Coronary artery (tissue), 2 donors: ENCODE measurements around the gene ZSWIM9.

ENCODE experiments used
- DNase-seq: peaks from one replicate; pipeline ENCODE4 v3.0.0-alpha.2; 2017; ENCODE audit warnings: low spot score
- H3K27ac ChIP-seq, 2 donors: fragments of 200-600 bp; sonication (generic); one replicate each; pipeline ENCODE4 v1.5.1; 2016 to 2019
- H3K4me3 ChIP-seq: fragments of 200-600 bp; sonication (generic); 2 replicates; pipeline ENCODE4 v1.5.1; 2016; ENCODE audit warnings: mild to moderate bottlenecking, moderate library complexity
- CTCF ChIP-seq: fragments of 200-600 bp; sonication (generic); IDR thresholded peaks from one replicate; pipeline ENCODE4 v1.5.1; 2019; ENCODE audit warnings: antibody characterized with exemption

ZSWIM9 gene

GRCh38 chr19:48186015-48186414 lies 15.5 kb downstream of the ZSWIM9 start:
- H3K27ac ChIP-seq: no peak overlapping the region
- DNase-seq: no peak
- no peak for TF ChIP-seq CTCF
- no peak overlapping the region for H3K4me3 ChIP-seq

GRCh38 chr19:48186541-48186991 lies 16.1 kb downstream of the ZSWIM9 start:
- DNase-seq: no peak
- Histone ChIP-seq H3K27ac (no peak overlapping the region), H3K4me3 (no peak overlapping the region)
- TF ChIP-seq CTCF: no peak

GRCh38 chr19:48190288-48190884 lies 19.9 kb downstream of the ZSWIM9 start:
- no peak for DNase-seq
- no peak for TF ChIP-seq CTCF
- no peak overlapping the region for H3K4me3 ChIP-seq
- H3K27ac ChIP-seq: no peak overlapping the region

GRCh38 chr19:48190885-48191284 lies 20.4 kb downstream of the ZSWIM9 start:
- no peak for DNase-seq
- Histone ChIP-seq H3K27ac (no peak overlapping the region), H3K4me3 (no peak overlapping the region)
- TF ChIP-seq CTCF: no peak

GRCh38 chr19:48192750-48193149 lies 22.3 kb downstream of the ZSWIM9 start:
- no peak for TF ChIP-seq CTCF
- DNase-seq: no peak
- Histone ChIP-seq H3K4me3 (no peak overlapping the region), H3K27ac (no peak overlapping the region)

GRCh38 chr19:48194041-48194843 lies 23.8 kb downstream of the ZSWIM9 start:
- Histone ChIP-seq H3K4me3 (no peak overlapping the region), H3K27ac (no peak overlapping the region)
- DNase-seq: no peak
- TF ChIP-seq CTCF: no peak
